ENCODE data around the gene PIK3R4.

Gene PIK3R4

DNA sequence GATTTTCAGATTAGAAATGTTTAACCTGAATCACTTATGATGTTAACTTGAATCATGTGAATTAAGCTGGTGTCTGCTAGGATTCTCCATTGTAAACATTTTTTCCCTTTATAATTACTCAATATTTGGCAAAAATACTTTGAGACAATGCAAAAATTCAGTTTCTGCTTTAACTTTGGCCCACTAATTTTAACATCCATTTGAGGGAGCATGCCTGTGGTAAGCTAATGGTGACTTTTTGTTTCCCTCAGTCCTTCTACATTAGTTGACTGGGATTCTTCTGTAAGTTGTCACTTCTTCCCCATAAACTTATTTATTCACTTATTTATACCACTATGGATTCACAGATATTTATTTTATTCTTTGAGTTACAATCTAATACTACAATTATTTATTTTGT is 59.3 kb downstream of the PIK3R4 start:
- no peak for DNase-seq

DNA sequence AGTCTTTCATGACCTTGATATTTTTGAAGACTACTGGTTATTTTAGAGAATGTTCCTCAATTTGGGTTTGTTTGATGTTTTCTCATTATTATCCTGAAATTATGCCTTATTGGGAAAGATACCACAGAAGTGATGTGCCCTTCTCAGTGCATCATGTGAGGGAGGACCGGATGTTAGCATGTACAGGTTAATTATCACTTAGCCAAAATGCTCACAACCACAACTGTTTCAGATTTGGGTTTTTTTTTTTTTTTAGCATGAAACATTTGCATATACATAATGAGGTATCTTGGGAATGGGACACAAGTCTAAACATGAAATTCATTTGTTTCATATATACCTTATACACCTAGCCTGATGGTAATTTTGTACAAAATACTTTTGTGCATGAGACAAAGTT is 59.8 kb downstream of the PIK3R4 start:
- DNase-seq: no peak

- no peak for DNase-seq
These were observed 64.5 kb downstream of the PIK3R4 start for GRCh38 chr3:130682131-130682530.

- no peak for DNase-seq
These were observed 67.4 kb downstream of the PIK3R4 start for GRCh38 chr3:130679218-130679617.

GRCh38 chr3:130677343-130677742 is 69.3 kb downstream of the PIK3R4 start:
- no peak for DNase-seq

DNA sequence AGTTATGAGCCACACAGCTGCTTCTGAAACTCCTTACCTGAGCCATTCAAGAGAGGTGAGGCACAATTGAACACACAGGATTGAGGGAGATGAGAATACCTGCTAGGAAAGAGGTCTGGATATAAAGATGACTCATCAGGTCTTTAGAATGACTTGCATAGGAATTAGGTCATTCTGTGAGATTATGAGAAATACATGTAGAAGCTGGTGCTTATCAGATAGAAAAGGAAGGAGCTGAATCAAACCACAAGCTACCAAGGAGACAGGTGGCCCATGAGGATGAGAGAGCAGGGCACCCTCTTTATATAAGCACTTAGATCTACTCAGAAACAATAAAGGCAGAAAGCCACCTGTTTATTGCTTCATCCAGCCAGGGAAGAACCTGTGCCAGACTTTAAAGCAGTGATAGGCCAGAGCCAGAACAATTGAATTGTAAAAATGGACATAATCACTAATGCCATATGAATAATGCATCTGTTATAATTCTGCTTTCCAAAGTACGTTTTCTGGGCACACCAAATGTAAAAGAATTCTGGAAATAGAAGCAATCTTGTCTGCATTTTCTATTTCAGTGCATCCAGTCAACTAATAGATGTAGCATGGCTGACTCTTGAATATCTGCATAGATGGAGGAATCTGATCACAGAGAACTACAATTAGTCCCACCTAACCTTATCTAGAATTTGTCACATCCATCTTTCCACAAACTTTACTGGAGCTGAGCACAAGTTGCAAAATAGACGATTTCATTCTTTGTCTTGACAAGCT is 74.9 kb downstream of the PIK3R4 start:
- DNase-seq: no peak

- no peak for DNase-seq
These were observed 76.9 kb downstream of the PIK3R4 start for GRCh38 chr3:130669740-130670139.

GRCh38 chr3:130663092-130663491 is 83.5 kb downstream of the PIK3R4 start:
- DNase-seq: no peak

DNA sequence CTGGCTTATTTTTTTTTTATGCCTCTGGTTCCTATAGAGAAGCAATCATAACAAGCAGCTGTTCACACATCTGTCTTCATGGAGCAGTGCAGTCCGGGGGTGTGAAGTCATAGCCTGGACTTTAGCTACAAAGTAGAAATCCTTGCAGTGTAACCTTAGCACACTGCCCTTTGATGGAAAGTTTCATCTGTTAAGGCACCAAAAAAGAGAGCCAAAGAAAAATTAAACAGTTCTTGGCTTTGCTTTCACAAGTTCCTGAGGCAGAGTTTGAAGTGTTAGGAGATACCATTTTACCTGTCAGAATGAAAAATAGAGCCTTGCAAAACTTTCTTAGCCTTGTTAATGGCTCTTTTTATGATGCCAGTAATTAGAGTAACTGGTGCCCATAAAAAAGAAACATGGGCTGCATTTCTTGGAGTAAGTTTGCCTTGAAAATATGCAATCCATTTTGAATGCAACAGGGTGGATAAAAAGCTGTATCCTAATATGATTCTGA is 84.1 kb downstream of the PIK3R4 start:
- DNase-seq: no peak

DNA sequence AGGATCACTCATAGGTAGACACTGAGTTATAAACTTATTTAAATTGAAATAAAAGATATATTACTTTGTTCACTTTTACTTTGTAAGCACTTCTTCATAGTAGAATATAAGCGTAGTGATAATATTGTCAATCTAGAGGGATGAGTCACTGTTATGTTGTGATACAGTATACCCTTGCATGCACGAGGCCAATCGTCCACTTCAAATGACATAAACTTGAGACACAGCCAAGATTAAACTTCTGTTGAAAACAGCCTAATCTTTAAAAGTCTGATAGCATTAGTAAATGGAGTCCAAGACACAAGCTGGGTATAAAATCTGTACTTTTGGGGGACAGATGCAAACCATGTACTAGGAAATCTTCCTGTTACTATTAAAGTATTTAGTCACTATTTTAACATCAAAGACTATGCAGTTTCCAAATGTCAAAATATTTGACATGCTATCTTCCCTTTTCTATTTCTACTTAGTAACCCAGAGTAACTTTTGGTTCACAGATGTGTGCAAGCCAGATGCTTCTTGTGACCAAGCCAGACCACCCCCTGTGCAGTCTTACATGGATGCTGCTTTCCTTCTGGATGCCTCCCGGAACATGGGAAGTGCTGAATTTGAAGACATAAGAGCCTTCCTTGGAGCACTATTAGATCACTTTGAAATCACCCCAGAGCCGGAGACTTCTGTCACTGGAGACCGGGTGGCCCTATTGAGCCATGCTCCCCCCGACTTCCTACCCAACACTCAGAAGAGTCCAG is 85.3 kb downstream of the PIK3R4 start:
- DNase-seq: no peak

GRCh38 chr3:130659911-130660310 is 86.7 kb downstream of the PIK3R4 start:
- DNase-seq: no peak

GRCh38 chr3:130658678-130659077 is 88.0 kb downstream of the PIK3R4 start:
- DNase-seq: no peak

DNA sequence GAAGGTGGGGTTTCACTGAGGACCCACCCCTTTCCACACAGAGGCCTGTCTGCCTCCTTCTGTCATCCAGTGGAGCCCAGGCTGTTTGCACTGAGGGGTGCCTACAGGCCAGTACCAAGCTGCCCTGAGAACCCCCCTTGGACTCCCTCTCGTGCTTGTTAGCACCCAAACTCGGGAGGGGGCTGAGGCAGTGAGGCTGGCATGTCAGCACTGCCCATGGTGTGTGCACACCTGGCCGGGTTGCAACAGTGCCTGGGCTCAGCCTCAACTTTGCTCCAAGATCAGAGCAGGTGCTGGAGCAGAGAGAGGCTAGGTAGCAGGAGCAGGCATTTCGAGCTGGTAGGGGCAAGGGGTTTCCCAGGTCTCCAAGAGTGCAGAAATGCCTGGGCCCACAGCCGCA is 90.0 kb downstream of the PIK3R4 start:
- DNase-seq: no peak

- no peak for DNase-seq
These were observed 91.7 kb downstream of the PIK3R4 start for GRCh38 chr3:130654921-130655320.

GRCh38 chr3:130654091-130654490 is 92.5 kb downstream of the PIK3R4 start:
- DNase-seq: no peak

DNA sequence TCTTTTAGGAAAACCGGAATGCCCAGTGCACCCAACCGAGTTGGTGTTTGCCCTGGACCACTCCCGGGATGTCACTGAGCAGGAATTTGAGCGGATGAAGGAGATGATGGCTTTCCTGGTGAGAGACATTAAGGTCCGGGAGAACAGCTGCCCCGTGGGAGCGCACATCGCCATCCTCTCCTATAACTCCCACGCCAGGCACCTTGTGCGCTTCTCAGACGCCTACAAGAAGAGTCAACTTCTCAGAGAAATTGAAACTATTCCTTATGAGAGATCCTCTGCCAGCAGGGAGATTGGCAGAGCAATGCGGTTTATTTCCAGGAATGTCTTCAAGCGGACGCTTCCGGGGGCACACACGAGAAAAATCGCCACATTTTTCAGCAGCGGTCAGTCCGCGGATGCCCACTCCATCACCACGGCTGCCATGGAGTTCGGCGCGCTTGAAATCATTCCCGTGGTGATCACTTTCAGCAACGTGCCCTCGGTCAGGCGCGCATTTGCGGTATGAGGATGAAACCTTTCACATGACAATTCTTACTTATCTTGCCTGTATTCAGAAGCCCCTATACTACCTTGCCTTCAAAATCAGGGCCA is 97.5 kb downstream of the PIK3R4 start:
- no peak for DNase-seq

DNA sequence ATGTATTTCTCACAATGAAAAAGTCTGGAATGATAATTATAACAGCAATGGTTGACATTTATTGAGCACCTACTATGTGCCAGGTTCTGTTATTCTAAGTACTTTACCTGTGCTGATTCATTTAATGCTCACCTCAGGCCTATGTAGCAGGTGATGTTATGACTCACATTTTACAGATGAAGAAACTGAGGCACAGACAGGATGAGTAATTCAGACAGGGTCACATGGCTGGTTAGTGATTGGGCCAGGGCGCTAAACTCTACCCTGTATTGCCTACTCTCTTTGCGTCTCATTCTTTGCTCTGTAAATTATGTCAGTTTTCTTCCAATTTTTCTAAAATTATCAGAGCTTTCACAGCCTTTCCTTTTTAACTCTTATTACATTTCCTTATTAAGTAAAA is 98.3 kb downstream of the PIK3R4 start:
- DNase-seq: no peak

DNA sequence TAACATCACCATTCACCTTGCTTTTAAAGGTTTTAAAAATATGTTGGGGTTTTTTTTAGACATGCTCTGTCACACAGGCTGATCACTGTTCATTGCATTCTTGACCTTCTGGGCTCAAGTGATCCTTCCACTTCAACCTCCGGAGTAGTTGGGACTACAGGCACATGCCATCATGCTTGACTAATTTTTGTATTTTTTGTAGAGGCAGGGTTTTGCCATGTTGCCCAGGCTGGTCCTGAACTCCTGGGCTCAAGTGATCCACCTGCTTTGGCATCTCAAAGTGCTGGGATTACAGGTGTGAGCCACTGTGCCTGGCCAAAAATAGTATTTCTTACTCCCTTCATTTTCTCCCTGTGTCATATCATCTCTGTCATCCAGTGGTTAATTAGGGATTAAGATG is 101.4 kb downstream of the PIK3R4 start:
- no peak for DNase-seq

DNA sequence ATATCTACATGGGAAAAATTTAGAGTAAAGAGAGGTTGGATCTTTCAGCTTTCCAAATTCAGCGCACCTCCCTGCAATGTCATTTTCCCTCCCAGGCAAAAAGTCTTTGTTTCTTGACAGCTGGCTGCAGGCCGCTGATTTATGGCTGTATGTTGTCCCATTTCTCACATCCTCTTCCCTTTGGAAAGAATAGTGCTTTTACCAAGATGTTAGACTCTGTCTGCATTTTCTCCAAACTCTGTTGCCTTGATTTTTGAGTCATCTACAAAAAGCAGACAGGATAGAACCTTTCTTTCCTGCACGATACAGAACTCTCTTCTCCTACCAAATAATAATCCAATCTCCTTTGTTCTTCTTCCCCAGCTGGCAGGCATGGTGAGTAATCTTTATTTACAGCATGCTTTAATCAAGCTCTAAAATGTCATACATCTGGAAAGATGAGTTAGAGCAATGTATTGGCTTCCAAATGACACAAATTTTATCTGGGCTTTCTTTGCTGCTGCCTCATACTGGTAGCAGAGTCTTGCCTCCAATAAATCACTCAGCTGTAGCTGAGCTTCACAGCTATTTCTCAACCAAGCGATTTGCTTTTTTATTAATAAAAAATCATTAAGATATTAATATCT is 101.9 kb downstream of the PIK3R4 start:
- DNase-seq: no peak

DNA sequence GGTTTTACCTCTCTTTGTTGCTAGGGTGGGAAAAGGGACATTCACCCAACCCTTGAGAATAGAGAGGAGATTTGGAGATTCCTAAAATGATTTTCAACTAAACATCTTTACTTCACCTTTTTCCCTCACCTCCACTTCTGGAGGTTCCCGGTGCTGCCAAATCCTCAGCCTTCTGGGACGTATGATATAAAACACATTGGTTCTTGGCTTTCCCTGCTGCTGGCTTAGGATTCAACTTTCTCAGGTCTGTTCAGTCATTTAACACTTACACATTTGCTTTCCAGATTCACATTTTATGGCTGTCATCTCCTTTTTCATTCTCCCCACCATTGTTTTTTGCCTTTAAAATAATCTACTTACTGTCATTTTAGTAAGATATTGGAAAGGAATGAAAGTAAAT is 106.6 kb downstream of the PIK3R4 start:
- no peak for DNase-seq

DNA sequence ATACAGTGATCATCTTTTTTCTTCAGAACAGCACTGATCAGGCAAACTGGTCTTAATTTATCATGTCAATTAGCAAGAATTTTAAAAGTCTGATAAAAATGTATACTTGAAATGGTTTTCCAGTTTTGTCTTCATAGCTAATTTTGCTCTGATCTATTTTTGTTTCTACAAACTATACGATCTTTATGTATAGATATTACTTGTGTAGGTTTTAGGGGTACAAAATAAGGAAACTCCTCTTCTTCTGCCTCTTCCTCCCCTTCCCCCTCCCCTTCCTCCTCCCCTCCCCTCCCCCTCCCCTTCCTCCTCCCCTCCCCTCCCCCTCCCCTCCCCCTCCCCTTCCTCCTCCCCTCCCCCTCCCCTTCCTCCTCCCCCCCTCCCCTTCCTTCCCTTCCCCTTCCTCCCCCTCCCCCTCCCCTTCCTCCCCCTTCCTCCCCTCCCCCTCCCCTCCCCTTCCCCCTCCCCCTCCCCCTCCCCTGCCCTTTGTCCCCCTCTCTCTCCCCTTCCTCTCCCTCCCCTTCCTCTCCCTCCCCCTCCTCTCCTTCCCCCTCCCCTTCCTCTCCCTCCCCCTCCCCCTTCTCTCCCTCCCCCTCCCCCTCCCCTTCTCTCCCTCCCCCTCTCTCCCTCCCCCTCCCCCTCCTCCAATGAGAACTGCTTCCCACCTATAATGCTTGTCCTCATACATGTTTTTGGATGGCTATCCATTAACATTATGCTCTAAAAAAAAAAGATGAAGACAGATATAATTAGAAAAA is 110.0 kb downstream of the PIK3R4 start:
- DNase-seq: no peak

DNA sequence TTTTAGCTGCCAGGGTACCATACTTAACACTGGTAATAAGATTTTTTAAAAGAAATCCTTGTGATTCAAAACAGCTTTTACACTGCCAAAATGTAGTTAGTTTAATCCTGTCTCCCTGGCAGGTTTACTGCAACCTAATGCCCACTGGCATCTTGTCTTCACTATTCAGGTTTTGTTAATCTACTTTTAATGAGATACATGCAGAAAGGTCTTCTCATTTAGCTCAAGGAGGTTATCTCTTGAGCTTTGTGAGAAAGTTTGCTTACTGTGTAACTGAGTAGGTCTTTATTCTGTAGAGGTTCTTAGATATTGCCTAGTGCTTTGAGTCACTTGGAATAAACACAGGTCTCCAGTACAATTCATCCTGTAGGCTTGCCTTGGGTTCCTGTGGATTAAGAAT is 110.7 kb downstream of the PIK3R4 start:
- DNase-seq: no peak

GRCh38 chr3:130635285-130635684 is 111.3 kb downstream of the PIK3R4 start:
- no peak for DNase-seq
